ENCODE measurements around the gene ABCA2.
"Not testable (repeated sequence)": the region's sequence is repeated elsewhere in the genome, so short reads cannot be mapped to it uniquely, and the experiment has no call there.

Gene ABCA2

DNA sequence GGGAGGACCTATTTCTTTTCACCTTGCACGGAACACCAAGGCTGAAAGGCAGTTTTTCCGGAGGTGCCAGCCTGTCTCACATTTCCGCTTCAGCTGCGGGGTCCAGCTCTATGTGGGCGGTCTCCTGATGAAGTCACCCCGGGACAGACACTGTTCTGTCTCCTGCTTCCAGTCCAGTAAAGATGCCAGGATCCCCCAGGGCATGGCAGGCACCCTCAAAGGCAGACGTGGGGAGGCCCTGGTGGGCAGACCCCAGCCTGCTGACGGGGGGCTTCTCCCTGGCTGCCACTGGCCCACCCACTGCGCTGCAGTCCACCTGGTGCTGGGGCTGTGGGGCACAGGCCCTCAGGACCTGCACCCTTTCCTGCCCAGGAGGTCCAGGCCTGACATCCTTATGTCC, 34.8 kb upstream of the ABCA2 start:
- not testable (repeated sequence) for DNase-seq

DNA sequence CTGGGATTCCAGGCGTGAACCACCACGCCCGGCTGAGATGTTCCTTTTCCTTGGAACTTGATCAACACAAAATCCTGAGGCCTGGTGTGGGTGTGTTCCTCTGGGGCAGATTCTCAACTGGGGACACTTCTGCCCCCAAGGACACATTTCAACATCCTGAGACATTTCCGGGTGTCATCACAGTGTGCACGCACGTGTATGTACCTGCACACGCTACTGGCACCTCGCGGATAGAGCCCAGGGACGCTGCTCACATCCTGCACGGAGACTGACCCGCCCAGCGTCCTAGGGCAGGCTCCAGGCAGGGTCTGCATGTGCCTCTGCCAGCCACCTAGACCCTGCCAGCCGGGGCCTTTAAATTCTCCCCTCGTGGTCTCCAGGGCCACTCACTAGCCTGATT, 34.3 kb upstream of the ABCA2 start:
- DNase-seq, result no peak

DNA sequence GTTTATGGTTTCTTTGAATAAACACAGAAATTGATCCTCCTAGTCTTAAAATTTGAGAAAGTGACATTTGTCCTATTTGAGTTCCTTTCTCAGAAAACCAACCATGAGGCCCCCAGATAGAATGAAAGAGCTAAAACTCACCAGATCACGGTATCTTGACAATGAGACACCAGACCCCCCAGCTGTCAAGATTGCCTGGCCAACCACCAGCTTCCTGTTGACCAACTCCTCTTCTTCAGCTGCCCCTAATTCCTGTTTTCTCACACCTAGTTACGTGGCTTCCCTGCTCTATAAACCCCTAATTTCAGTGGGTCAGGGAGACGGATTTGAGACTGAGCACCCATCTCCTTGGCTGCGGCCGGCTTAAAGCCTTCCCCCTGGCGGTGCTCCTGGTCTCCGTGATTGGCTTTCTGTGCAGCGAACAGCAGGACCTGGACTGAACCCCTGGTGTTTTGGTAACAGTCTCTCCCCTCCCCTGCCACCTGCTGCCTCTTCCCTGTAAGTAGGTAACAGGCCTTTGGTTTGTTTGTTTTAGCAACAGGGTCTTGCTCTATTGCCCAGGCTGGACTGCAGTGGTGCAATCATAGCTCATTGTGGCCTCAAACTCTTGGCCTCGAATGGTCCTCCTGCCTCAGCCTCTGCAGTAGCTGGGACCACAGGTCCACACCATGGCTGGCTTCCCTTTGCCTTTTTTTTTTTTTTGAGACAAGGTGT, 30.6 kb upstream of the ABCA2 start:
- DNase-seq, result no peak

DNA sequence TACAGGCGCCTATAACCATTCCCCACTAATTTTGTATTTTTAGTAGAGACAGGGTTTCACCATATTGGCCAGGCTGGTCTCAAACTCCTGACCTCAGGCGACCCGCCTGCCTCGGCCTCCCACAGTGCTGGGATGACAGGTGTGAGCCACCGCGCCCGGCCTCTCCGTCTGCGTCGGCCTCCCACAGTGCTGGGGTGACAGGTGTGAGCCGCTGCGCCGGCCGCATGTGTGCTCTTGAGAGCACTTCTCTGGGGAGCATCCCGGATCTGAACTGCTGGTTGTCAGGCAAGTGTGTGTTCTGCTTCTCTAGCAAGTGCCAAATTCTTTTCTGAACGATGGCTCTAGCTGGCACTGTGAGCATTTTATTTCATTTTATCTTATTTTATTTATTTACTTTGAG, 29.5 kb upstream of the ABCA2 start:
- no peak for DNase-seq

DNA sequence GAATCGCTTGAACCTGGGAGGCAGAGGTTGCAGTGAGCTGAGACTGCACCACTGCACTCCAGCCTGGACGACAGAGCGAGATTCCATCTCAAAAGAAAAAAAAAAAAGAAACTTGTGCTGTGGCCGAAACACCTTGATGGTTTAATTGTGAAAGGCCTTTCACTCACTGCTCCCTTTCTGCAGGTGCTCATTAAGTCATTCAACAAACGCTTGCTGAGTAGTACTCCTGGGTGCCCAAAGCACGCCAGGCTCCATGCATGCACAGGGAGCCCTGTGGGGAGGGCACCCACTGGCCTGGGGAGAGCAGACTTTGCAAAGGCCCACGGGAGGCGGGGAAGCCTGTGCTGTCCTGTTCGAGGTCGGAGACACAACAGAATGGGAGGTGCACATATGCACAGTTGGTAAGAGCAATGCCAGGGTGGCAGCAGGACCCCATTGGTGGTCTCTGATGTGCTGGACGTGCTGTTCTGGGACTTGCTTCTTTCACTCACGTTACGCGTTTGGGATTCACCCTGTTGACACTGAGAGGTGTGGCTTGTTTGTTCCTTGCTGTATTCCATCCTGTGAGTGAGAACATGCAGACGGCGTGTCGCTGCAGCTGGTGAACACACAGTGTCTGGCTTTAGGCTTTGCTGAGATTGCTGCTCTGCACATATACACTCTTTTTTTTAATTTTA, 28.8 kb upstream of the ABCA2 start:
- DNase-seq, result no peak

DNA sequence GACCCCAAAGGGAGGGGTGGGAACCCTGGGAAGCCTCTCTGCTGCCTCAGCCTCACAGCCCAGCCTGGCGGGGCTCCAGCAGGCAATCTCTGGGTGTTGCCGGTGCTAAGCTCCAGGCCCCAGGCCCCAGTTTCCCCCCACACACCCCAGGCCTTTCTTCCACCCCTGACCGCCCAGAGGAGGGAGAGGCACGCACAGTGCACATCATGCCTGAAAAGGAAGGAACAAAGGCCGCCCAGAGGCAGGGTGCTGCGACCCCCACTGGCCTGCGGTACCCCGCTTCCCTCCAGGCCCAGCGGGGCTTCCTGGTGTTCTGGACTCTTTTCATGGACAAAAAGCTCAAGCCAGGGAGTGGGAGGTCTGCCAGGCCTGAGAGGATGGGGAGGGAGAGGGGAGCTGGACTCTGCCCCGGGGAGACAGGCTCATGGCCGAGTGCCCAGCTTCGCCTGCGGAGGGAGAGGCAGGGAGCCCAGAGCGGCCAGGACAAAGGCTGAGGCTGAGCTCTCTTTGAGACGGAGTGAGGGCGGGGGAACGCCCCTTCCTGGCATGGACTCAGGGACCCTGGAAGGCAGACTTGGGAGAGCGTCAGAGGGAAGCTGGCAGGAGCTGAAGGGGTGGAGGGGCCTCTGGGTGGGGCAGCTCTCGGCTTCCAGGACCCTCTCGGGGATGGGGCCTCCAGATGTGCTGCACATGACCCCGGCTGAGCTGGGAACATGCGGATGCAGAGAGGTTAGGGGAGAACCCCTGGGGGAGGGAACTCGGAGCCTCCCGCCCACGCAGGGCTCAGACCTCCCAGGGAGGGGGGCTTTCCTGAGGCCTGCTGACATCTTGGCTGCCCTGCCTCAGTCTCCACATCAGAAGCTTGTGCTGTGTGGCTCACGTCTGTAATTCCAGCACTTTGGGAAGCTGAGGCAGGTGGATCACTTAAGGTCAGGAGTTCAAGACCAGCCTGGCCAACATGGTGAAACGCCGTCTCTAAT, 27.6 kb upstream of the ABCA2 start:
- no peak for DNase-seq

DNA sequence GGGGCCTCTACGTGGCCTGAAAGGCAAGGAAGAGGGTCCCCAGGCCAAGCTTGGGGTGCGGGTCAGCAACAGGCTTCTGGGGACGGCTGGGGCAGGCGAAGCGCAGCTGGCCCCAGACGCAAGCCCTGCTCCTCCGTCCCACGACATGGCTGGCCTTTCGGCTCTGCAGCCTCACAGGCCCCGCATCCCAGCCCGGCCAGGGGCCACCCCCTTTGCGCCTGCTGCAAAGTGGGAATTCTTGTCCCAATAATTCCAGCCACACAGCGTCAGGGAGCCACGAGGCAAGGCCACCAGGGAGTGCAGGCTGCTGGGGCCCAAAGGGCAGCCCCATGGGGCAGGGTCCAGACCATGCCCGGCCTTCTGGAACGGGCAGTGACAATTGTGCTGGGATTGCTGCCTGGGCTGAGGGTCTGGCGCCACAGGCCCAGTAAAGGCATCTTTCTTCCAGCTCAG, 26.9 kb upstream of the ABCA2 start:
- no peak for DNase-seq

DNA sequence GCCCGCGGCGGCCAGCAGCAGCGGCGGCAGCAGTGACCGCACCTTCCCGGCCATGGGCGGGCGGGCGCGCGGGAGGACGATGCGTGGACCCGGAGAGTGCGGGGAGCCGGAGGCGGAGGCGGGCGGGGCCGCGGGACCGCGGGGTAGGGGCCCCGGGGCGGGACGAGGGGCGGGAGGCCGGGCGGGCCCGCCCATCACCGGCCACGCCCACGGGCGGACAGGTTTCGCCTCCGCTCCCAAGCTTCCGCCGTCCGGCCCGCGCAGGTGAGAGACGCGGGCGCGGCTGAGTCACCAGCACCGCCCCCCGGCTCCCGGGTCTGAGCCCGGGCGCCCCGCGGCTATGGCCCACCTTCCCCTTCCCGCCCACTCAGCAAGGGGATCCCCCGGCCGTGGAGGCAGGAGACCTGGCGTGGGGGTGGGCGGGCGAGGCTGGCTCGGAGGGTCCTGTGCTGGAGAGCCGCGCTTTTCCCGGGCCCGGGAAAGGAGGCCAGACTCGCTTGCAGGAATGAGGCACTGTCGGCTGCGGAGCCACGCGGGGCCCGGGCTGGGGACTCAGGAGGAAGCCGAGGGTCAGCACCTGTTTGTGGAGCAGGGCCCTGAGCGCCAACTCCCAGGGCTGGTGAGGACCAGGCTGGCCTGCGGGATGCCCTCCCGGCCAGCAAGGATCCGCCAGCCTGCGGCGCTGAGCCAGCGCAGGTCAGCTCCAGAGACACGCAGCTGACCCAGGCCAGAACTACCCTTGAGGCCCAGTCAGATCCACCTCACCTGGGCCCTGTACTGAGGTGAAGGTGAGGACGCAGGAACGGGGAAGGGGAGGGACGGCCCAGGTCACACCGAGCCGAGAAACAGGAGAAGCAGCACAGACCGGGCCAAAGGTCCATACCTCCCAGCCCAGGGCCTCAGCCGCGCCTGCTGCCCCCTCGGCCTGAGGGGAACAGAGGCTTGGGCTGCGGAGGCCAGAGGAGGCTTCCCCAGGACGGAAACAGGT, 26.2 kb upstream of the ABCA2 start, which contains the start of gene ENTPD2:
Gene ENTPD2 (minus strand): TSS at position 118 of the 988 bp plus-strand sequence. CDS start 64 bp downstream, at position 54.
- DNase-seq, result no peak

DNA sequence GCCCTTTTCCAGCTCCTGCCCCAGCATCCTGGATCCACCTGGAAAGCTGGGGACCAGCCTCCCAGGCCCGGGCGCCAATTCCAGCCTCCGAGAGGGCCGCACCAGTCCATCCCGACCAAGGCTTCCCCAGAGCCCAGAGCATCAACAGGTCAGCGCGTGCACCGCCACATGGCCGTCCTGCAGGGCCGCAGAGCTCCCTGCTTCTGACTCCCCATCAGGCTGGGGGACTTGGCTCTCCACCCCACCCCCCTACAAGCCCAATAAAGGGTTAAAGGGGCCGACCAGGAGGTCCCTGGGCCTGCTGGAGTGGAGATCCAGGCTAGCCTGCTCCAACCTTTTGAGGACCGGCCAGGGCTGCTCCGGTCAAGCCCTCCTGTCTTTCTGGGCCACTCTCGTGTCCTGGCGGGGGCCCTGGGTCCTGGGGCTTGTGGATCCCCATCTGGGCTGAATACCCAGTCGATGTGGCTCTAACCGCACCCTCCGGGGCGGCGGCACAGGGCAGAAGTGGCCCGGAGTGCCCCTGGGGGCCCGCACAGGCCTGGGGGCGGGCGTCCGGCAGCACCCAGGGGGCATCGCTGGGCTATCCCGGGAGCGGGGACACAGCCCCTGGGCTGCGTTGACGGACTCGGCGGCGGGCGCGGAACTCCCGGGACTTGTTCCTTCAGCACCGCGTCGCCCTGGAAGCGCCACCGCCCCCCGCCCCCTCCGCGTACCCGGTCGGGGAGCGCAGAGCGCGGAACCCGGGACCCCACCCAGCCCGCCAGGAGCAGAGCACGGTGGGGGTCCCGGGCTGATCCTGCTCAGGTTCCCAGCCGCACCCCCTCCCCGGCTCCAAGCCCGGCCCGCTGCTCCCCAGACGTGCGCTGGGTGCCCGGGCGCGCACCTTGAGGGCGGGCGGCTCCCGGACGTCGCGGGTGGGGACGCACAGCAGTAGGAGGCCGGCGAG, 25.2 kb upstream of the ABCA2 start:
- DNase-seq, result no peak

DNA sequence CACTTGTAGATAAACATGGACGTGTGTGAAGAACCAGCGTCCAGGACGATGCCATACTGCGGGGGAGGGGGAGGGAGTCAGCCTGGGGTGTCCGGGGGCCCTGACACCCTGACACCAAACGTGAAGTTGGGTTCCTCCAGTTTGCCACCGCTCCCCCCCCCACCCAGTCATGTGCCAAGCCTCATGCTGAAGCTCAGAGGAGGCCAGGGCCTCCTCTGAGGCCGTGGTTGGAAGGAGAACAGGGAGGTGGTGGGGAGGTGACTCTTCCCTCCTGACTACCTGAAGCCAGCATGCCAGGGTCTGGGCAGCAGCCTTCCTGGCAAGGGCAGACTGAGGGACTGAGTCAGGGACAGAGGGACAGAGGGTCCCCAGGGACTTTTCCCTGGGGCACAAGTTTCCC, 24.3 kb upstream of the ABCA2 start:
- DNase-seq, result no peak

DNA sequence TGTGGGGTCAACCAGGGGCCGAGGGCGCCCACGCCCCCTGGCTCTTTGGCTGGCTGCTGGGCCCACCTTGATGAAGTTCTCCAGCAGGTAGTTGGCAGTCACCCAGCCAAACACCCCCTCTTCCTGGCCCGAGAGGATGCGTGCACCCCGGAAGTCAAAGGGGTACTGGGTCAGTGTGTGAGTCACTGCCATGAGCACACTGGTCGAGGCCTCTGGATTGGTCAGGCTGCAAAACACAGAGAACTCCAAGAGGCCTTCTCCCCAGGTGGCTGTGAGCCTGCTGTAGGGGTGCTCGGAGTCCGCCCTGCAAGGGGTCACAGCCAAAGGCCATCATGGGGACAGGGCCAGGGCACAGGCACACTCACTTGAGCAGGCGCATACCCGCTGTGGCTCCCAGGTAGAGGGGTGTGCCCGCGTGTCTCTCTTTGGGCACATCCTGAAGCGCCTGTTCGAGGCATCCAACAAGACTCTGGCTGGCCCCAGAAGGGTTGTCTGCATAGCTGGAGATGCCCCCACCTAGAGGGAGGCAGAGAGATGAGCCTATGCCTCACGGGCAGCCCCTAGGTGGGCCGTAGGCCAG, 23.2 kb upstream of the ABCA2 start:
- DNase-seq, result no peak

DNA sequence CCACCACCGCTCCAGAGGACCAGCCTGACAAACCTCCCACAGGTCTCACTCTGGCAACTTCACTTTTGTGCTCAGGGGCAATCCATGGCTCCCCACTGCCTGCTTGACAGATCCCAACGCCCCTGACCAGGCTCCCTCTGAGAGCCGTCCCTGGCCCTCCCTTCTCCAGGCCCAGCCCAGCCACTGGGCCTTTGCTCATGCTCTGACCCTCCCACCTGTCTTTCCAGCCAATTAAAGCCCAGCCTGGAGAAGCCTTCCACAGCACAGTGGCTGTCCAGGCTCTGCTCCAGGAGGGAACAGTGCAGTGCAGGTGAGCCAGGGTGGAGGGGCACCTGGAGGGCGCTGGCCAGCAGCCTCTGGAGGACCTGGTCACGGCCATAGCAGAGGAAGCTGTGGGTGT, 22.5 kb upstream of the ABCA2 start:
- DNase-seq, result no peak

DNA sequence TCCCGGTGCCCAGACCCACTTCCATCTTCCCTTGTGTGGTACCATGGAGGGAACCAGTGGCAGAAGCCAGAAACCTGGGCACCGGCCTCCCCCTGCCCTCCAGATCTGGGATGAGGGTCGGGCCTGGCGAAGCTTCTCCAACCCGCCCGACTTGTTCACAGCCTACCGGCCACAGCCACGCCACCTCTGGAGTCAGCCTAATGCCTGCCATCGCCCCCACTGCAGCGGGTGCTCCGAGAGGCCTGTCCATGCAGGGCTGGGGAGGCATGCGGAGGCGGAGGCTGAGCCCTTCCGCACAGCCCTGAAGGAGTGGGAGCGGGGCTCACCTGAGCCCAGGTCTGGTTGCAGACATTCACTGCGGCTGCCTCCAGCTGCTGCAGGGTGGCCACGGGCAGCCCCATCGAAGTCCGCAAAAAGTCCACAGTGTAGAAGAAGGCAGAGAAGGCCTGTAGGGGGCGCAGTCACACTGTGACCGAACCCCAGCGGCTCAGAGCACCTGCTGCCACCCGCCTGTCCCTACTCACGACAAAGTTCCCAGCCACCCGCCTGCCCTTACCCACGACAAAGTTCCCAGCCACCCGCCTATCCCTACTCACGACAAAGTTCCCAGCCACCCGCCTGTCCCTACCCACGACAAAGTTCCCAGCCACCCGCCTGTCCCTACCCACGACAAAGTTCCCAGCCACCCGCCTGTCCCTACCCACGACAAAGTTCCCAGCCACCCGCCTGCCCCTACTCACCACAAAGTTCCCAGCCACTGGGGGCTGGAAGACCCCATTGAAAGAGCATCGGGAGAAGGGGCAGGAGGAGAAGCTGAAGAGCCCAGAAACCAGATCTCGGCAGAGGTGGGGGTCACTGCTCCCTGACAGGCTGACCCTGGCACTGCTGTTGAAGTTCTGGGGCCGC, 21.8 kb upstream of the ABCA2 start:
- no peak for DNase-seq

DNA sequence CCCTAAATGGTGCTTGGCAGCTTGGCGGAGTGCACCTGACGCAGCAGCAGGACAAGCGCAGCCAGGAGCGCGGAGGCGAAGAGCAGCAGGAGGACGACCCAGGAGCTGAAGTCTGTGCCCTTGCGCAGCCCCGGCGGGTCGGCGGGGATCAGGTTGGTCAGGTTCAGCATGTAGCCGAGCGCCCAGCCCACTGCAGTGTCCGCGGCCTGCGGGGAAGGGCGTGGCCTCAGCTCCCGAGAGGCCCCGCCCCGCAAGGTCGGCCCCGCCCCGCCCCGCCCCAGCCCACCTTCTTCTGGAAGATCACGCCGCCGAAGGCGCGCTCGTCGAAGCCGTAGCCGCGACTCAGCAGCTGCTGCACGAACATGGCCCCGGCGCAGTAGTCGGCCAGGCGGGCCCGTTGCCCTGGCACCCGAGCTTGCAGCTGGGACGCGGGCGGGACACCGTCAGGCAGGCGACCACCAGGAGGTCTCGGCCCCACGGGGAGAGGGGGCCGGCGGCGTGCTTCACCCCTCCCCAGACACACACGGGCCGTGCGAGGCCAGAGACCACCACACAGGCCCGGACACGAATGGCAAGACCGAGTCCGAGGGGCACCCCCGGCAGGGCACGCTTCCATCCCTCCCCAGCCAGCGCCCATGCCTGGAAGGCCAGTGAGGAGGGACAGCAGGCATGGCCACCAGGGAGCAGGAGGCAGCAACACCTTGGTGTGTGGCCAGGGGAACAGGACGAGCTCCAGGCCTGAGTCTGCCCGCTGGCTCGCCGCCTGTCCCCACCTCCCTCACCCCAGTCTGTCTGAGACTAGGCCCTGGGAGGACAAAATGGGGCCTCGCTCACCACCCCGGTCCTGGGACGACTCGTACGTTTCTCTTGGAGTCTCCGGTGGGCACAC, 20.9 kb upstream of the ABCA2 start:
- DNase-seq, result no peak

DNA sequence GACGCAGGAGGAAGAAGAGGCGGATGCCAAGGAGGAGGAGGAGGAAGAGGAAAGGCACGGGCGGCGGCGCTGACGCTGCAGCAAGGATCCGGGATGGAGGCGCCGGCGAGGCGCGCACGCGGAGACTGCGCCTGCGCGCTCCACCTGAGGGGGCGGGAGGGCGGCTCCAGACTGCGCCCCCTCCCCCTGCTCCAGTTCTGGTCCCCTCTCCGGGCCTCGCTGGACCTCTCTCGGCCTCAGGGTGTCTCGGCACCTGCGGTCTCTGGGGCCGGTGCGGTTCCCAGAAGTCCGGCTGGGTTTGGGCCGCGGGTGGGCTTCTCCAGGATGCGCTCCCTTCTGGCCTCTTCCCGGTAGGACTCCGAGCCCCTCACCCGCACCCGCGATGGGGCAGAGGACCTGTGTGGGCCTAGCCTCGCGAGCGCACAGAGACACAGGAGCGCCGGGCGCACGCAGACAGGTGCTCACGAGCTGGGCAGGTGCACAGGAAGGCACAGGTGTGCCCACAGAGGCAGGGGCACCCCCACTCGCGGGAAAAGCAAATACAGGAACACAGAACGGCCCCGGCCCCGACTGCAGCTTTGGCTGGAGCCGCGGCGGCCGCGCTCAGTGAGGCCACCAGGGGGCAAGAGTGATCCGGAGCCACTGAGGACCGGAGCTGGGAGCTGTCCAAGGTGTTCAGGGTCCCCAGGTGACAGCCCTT, 18.2 kb upstream of the ABCA2 start, which contains the start of gene NPDC1:
Gene NPDC1 (minus strand): TSS at position 90 of the 700 bp plus-strand sequence. CDS start 188 bp downstream, outside the sequence.
- DNase-seq, result peak; percentile 71

DNA sequence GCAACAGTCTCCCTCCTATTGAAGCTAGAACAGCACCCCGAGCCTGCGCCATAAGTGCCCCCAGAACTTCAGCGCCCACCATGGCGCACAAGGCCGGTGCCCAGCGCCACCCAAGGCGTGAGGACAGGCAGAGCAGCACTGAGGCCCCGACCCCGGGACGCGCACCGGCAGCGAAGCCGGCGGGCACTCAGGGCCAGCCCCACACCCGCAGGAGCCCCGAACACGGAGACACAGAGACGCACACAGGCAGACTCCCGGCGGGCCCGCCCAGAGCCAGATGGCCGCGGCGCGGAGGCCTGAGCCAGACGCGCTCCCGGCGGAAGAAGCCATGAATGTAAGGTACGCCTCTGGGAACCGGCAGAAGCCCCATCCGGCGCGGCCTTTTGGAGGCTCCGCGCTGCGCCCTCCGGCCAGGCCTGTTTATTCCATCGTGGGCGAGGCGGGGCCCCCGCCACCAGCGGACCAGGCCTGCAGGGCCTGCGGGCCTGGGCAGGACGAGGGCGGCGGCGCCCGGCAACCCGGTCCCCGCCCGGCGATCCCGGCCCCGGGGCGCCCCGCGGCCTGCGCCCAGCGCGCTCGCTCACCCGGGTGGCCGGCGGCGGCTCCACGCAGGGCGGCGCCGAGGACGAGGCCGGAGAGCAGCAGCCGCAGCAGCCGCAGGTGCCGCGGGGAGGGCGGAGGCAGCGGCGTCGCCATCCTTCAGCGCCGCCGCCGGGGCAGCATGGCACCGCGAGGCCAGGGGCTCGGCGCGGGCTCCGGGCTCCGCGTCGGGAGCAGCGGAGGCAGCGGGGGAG, 17.5 kb upstream of the ABCA2 start:
- no peak for DNase-seq

Data from central memory CD4-positive, alpha-beta T cell (primary cell).